Neuron (in vitro differentiated cells): ENCODE results near the gene BICRAL.
"Not testable (repeated sequence)": the region's sequence is repeated elsewhere in the genome, so short reads cannot be mapped to it uniquely, and the experiment has no call there.

Source experiments
- H2AFZ ChIP-seq: one replicate; pipeline ENCODE4 v1.6.1; 2013; ENCODE audit warnings: low read depth, mild to moderate bottlenecking, inconsistent platforms, low read length, moderate library complexity
- H3K27me3 ChIP-seq: one replicate; pipeline ENCODE4 v1.6.1; 2013; ENCODE audit warnings: low read length; ENCODE audit not compliant: insufficient read depth
- H3K36me3 ChIP-seq: one replicate; pipeline ENCODE4 v1.6.1; 2013; ENCODE audit warnings: low read length; ENCODE audit not compliant: insufficient read depth
- H3K4me1 ChIP-seq: one replicate; pipeline ENCODE4 v1.6.1; 2013; ENCODE audit warnings: low read length; ENCODE audit not compliant: insufficient read depth
- H3K4me3 ChIP-seq: 2 replicates; pipeline ENCODE4 v1.5.1; 2013; ENCODE audit warnings: mild to moderate bottlenecking, low read length, moderate library complexity
- H3K9me3 ChIP-seq: one replicate; pipeline ENCODE4 v1.6.1; 2013; ENCODE audit warnings: low read length

Gene BICRAL

DNA sequence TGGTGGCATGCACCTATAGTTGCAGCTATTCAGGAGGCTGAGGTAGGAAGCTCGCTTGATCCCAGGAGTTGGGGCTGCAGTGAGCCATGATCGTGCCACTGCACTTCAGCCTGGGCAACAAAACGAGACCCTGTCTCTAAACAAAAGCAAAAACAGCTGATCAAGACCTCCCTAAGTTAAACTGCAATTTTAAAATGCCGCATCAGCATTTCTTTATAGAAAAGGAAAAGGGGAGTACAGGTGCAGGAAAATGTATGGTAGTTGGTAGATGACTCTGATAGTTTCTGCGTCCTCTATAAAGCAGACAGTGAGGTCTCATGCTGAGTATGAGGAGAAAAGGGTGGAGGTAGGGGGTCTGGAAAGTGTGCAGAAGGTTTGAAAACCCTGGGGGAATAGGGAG lies 27.1 kb upstream of the BICRAL start:
- no peak overlapping the region for H2AFZ ChIP-seq
- no peak overlapping the region for H3K4me3 ChIP-seq
- H3K4me1 ChIP-seq = peaks cover 2% of the 10 kb centered on the region
- H3K27me3 ChIP-seq = no peaks in the 10 kb centered on the region
- no peaks in the 10 kb centered on the region for H3K9me3 ChIP-seq
- H3K36me3 ChIP-seq = no peaks in the 10 kb centered on the region

DNA sequence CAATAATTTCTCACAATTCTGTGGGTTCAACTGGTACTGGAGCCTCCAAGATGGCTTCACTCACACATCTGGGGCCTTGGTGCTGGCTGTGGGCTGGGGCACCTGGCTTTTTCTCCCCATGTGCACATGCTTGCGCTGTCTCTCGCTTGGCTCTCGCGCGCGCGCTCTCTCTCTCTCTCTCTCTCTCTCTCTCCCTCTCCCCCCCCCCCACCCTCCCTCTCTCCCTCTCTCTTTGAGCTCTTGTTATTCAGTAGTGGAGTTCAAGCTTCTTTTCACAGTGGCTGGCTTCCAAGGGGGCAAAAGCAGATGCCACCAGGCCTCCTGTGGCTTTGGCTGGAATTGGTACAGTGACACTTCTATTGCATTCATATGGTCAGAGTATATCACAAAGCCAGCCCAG lies 25.1 kb upstream of the BICRAL start:
- Histone ChIP-seq H3K9me3 (no peaks in the 10 kb centered on the region), H3K36me3 (no peaks in the 10 kb centered on the region), H3K4me1 (peaks cover 7% of the 10 kb centered on the region), H2AFZ (no peak overlapping the region), H3K4me3 (no peak overlapping the region), H3K27me3 (no peaks in the 10 kb centered on the region)

DNA sequence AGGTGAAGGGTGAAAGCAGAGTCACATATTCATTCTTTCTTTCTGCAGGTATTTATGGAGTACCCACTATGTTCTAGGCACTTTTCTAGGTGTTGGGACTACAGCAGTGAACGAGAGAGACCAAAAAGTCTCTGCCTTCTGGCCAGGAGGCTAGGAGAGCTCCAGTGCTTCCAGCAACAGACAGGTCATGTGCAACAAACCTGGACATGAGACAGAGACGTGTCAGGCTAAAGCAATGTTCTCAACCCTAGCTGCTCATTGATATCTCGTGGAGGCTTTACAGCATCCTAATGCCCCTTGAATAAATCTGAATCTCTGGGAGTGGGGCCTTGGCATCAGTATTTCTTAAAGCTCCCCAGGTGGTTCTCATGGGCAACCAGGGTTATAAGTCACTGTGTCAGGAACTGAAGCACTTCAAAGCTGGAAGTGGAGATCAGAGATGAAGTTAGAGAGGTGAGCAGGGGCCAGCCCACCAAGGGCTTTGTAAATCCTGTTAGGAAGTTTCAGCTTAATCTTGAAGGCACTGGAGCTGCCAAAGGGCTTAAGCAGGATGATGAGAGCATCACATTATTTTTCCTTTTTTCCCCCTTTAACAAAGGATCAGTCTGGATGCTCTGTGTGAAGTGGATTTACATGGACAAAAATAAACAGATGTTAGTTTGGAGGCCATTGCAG lies 23.0 kb upstream of the BICRAL start:
- Histone ChIP-seq H2AFZ (no peak overlapping the region), H3K4me1 (peaks cover 14% of the 10 kb centered on the region), H3K36me3 (no peaks in the 10 kb centered on the region), H3K4me3 (no peak overlapping the region), H3K9me3 (no peaks in the 10 kb centered on the region), H3K27me3 (no peaks in the 10 kb centered on the region)

DNA sequence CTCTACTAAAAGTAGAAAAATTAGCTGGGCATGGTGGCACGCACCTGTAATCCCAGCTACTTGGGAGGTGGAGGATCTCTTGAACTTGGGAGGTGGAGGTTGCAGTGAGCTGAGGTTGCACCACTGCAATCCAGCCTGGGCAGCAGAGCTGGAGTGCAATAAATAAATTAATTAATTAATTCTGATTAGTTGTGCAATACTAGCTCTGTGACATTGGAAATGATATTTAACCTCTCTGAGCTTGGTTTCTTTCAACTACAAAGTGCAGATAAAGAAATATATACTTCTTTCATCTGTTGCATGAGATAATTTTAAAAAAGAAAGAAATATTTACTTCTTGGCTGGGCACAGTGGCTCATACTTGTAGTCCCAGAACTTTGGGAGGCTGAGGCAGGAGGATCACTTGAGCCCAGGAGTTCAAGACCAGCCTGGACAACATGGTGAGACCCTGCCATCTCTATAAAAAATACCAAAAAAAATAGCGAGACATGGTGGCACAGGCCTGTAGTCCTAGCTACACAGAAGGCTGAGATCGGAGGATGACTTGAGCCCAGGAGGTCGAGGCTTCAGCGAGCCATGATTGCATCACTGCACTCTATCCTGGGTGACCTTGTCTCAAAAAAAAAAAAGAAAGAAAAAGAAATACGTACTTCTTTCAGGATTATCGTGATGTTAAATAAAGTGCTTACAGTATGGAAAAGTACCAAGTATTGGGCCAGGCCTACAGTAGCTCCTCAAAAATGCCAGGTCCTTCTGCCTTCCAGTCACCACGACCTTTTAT lies 20.4 kb upstream of the BICRAL start:
- no peaks in the 10 kb centered on the region for H3K27me3 ChIP-seq
- H3K9me3 ChIP-seq = no peaks in the 10 kb centered on the region
- no peak overlapping the region for H3K4me3 ChIP-seq
- no peaks in the 10 kb centered on the region for H3K36me3 ChIP-seq
- H2AFZ ChIP-seq = no peak overlapping the region
- peaks cover 16% of the 10 kb centered on the region for H3K4me1 ChIP-seq

DNA sequence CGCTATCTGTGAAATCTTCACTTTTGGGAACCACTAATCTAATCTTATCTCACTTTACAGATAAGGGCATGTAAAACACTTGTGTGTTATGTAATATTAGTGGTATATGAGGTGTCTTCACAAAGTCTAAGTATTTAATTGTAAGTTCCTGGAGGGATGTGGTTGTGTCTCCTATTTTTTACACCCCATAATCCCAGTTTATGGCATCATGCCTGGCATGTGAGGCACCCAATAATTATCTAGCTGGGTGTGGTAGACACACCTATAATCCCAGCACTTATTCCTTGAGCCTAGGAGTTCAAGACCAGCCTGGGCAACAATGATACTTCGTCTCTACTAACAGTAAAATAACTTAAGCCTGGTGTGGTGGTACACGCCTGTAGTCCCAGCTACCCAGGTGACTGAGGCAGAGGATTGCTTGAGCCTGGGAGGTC lies 19.4 kb upstream of the BICRAL start:
- Histone ChIP-seq H2AFZ (no peak overlapping the region), H3K4me1 (peaks cover 14% of the 10 kb centered on the region), H3K9me3 (no peaks in the 10 kb centered on the region), H3K36me3 (no peaks in the 10 kb centered on the region), H3K4me3 (no peak overlapping the region), H3K27me3 (no peaks in the 10 kb centered on the region)

DNA sequence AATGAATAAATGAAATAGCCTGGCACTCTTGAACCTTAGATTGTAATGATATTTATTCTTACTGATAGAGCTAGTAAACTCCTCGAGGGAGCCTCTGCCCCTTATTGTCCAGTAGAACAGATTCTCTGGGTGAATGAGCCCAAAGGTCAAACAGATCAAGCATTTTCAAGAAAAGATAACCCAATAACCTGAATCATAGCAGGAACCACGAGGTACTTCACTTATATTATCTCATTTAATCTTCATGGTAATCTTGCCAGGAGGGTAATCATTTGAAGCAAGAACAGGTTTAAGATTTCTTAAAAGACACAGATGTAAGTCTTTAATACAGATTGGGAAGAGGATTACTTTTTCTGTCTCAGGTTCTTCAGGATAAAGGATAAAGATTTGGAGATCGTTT lies 18.9 kb upstream of the BICRAL start:
- Histone ChIP-seq H3K4me3 (no peak overlapping the region), H2AFZ (no peak overlapping the region), H3K9me3 (no peaks in the 10 kb centered on the region), H3K27me3 (no peaks in the 10 kb centered on the region), H3K36me3 (no peaks in the 10 kb centered on the region), H3K4me1 (peaks cover 14% of the 10 kb centered on the region)

DNA sequence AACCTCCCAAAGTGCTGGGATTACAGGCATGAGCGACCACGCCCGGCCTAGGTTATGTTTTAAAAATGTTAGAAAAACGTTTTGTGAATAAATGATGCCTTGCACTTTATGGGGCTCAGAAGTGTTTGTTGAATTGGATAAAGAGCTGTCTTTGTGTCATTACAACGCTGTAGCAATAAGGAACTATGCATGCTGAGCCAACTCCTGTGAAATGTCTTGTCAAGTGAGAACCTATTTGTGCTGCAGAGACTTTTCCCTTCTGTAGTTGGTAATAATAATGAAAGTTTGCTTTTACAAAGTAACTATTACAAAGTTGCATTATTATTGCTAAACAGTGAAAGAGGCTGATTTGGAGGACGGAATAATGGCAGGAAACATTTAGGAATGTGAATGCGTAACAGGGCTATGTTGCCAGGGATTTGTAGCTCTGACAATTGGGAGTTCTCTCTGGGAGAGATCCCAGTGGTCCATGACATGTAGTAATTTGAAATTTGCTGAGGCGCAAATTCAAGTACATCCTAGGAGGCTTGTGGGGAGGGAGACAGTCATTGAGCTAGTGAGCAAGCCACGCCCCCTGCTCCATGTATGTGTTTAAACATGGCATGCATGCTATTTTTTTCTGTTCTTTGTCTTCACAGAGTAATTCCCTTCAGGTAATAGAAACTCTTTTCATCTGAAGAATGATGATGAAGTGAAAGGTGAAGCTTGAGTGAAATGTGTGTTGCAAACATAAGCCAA lies 16.8 kb upstream of the BICRAL start:
- H3K36me3 ChIP-seq = no peaks in the 10 kb centered on the region
- H2AFZ ChIP-seq = no peak overlapping the region
- H3K9me3 ChIP-seq = no peaks in the 10 kb centered on the region
- peaks cover 14% of the 10 kb centered on the region for H3K4me1 ChIP-seq
- H3K4me3 ChIP-seq = no peak overlapping the region
- no peaks in the 10 kb centered on the region for H3K27me3 ChIP-seq

DNA sequence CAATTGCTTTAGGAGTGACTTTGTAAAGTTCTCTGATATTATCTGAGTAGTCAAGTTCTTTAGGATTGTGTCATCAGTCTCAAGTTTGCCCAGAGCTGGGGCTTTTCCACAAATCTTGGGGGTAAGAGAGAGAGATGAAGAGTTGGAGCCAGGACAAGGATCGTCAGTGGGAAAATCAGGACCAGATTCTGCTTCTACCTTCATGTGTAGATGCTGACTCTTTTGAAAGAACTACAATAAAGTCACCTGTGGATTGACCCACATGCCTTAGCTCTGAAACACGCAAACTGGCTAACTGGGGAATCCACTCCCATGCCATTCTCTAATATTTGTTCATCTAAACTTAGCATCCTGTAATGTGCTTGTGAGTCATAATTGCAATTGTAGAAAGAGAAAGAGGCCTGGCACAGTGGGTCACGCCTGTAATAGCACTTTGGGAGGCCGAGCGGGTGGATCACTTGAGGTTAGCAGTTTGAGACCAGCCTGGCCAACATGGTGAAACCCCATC lies 15.6 kb upstream of the BICRAL start:
- Histone ChIP-seq H2AFZ (no peak overlapping the region), H3K4me3 (no peak overlapping the region), H3K9me3 (no peaks in the 10 kb centered on the region), H3K27me3 (no peaks in the 10 kb centered on the region), H3K36me3 (no peaks in the 10 kb centered on the region), H3K4me1 (peaks cover 14% of the 10 kb centered on the region)

DNA sequence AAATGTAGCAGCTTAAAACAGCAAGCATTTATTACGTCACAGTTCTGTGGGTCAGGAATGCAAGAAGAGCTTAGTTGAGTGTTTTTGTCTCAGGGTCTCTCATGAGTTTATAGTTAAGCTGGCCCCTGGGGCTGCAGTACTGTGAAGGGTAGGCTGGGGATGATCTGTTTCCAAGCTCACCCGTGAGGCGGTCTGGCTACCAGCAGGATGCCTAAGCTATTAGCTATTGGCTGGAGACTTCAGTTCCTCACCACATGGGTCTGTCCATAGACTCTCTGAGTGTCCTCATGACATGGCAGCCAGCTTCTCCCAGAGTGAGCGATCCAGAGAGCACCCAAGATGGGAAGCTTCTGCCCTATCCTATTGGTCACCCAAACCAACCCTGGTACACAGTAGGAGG lies 12.8 kb upstream of the BICRAL start:
- no peaks in the 10 kb centered on the region for H3K9me3 ChIP-seq
- H2AFZ ChIP-seq = no peak overlapping the region
- H3K36me3 ChIP-seq = no peaks in the 10 kb centered on the region
- H3K27me3 ChIP-seq = no peaks in the 10 kb centered on the region
- no peak overlapping the region for H3K4me3 ChIP-seq
- H3K4me1 ChIP-seq = peaks cover 2% of the 10 kb centered on the region

DNA sequence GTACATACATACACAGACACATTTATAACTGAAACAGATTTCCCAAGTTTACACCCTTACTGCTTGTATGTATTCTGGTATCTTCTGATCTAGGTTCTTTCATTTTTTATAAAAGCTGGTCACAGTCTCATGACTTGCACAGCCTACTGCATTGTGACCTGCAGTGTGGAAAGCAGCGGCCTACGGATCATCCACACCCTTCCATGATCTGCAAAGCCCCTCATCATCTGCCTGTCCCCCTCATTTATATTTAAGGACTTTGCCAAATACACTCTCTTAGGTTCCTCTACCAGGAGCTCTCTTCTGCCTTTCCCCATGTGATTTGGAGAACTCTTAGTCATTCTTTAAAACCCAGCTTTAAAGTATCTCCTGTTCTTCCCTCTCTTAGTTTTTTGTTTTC lies 12.0 kb upstream of the BICRAL start:
- no peaks in the 10 kb centered on the region for H3K36me3 ChIP-seq
- H2AFZ ChIP-seq = no peak overlapping the region
- no peaks in the 10 kb centered on the region for H3K9me3 ChIP-seq
- H3K4me1 ChIP-seq = peaks cover 2% of the 10 kb centered on the region
- no peak overlapping the region for H3K4me3 ChIP-seq
- no peaks in the 10 kb centered on the region for H3K27me3 ChIP-seq

DNA sequence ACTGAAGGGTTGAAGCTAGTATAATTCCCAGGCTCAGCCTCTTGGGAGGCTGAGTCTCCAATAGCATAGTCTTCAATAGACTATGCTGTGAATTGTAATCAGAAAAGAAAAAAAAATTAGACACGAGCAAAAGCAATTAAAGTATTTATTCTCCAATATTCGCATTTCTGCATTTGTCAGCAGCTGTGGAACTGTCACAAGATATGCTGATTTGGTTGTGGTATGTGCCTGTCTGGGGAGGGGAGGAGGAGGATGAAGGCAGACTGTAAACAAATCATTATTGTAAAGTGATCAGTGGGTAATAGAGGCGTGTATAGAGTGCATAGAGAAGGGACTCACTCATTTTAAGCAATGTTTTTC lies 10.1 kb upstream of the BICRAL start:
- Histone ChIP-seq H3K9me3 (no peaks in the 10 kb centered on the region), H2AFZ (no peak overlapping the region)

DNA sequence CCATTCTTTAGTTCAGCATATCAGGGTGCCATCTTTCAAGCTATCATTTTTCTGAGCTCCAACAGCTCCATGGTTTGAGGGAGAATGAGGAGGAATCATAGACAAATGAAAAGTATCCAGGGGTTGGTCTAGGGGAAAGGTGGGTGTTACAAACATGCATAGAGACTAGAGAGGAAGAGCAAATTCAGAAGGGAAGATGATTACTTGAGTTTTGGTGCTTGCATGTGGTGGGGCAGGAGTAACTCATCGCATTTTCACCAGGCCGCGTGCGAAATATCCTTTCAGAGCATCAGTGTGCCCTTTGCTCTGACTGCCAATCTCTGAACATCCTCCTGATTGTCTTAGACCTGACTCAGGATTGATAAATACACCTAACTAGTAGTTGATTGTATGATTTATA lies 7.7 kb upstream of the BICRAL start:
- H3K9me3 ChIP-seq = no peaks in the 10 kb centered on the region
- H3K4me1 ChIP-seq = peaks cover 10% of the 10 kb centered on the region
- H3K36me3 ChIP-seq = no peaks in the 10 kb centered on the region
- no peak overlapping the region for H3K4me3 ChIP-seq
- H2AFZ ChIP-seq = no peak overlapping the region
- no peaks in the 10 kb centered on the region for H3K27me3 ChIP-seq

More for the DNA sequence above, 10.1 kb upstream of the BICRAL start:
- H3K4me1 ChIP-seq = no peaks in the 10 kb centered on the region
- H3K36me3 ChIP-seq = no peaks in the 10 kb centered on the region
- H3K27me3 ChIP-seq = no peaks in the 10 kb centered on the region
- no peak overlapping the region for H3K4me3 ChIP-seq

DNA sequence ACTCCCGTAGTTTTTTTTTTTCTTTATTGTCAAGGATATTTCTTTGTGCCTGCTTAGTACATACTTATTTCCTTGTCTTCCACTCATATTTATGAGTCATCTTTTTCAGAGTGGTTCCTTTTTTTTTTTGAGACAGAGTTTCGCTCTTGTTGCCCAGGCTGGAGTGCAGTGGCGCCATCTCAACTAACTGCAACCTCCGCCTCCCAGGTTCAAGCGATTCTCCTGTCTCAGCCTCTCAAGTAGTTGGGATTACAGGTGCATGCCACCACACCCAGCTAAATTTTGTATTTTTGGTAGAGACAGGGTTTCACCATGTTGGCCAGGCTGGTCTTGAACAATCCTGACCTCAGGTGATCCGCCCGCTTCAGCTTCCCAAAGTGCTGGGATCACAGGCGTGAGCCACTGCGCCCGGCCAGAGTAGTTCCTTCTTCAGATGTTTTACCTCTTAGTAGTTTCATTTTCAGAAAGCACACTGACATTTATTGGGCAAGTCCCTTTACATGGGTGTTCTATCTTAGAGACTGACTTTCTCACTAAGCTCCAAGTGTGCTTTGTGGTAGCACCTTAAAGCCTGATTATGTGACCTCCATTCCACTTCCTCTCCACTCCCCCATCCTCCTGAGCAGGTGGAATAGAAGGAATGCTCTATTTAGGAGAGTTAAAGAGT lies 6.9 kb upstream of the BICRAL start:
- not testable (repeated sequence) for H2AFZ ChIP-seq, H3K36me3 ChIP-seq, H3K27me3 ChIP-seq, H3K9me3 ChIP-seq, H3K4me1 ChIP-seq, H3K4me3 ChIP-seq
